Testis (tissue), 2 donors: ENCODE measurements around the gene PLA2G2D.

Source experiments
- CTCF ChIP-seq, 3 experiments: fragments of 450-650 bp in 2 of 3; fragments of 200-600 bp in 1 of 3; sonication (generic) in 1 of 3; IDR thresholded peaks; one replicate each; pipeline ENCODE4 v1.5.1; 2016 to 2019; ENCODE audit warnings: antibody characterized with exemption in 3 of 3, mild to moderate bottlenecking in 2 of 3, moderate library complexity in 1 of 3
- POLR2A ChIP-seq: fragments of 450-650 bp; IDR thresholded peaks from one replicate; pipeline ENCODE4 v1.6.1; 2017; ENCODE audit warnings: antibody characterized with exemption, mild to moderate bottlenecking, moderate library complexity

DNA sequence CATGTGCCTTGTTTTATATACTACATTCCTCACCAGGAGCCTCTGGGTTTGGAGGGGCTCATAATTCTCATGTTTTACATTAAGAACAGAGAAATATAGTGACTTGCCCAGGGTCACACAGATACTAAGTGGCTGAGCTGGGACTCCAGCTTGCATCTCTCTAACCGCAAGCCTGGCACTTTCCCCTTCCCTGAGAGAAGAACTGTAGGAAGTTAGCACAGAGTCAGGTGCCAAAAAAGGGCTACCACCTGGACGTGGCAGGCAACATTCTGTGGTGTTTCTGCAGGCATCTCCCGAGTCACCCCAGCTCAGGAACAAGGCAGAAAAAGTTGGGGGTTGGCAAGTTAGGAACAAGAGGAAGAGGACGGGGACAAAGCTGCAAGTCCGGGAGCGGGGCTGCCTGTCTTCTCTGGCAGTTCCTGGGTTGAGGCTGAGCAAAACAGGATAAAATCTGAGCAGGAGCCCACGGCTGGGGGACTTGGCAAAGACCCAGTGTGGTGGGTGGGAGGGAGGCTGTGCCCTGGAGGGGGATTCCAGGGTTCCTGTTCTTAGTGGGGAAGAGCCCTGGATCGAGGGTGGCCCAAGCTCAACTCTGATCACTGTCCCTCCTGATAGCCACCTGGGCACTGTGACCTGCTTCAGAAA lies 39.6 kb downstream of the PLA2G2D start:
- TF ChIP-seq POLR2A: no peak
- TF ChIP-seq CTCF (IDR thresholded peaks at IDR 0.05): no peak
